HG03064 (cell line): Measurements from ENCODE around the gene DNAH7.

Source experiments
- ATAC-seq: cut with Tn5 transposase; IDR thresholded peaks from one replicate; pipeline ENCODE4 v1.9.1; 2021; ENCODE audit warnings: low read depth; ENCODE audit not compliant: unreplicated experiment

The DNAH7 gene

DNA sequence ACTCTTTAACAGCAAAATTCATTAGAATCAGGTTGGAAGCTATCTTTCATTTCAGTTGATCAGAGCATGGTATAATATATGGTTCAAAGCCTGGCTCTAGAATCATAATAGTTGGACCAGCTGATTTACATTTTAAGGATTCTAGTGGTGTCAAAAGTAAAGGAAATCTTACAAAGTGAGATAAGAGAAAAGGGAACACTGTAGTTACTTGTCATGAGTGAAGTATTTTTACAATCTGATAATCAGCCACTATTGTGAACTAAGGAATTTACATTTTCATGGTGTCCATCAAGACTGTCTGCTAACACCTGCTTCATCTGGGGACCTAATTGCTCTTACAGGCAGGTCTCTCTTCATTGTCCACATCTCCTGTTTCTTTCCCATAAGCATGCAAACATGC, 250.5 kb downstream of the DNAH7 start:
- no peak for ATAC-seq

- ATAC-seq = no peak
Observed at GRCh38 chr2:195815083-195815482, 253.6 kb downstream of the DNAH7 start.

GRCh38 chr2:195813421-195813820, 255.2 kb downstream of the DNAH7 start:
- ATAC-seq = no peak

DNA sequence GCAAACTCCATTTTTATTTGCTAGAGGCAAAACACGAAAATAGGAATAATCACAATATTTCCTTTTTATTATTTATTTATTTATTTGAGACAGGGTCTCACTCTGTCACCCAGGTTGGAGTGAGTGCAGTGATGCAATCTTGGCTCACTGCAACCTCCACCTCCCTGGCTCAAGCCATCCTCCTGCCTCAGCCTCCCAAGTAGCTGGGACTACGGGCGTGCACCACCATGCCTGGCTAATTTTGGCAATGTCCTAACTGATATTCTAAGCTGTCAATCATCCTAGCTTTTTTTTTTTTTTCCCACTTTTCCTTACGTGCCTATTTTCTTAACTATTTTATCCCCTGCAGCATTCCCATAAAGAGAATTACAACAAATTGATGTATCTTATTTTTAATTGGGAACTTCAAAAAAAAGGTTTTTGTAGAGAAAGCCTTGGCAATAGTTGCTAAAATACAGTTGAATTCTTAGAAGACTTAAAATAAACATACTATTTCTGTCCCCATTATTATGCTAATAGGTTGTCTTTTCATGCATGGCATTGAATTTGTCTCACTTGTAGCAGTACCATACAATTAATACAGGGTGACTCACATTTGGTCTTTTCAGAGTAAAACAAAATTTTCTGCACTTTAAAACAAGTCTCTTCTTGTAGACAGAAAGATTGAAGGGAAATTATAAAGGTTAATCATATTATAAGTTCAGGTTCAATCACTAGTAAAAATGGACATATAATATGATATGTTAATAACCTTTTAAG, 258.1 kb downstream of the DNAH7 start:
- no peak for ATAC-seq

DNA sequence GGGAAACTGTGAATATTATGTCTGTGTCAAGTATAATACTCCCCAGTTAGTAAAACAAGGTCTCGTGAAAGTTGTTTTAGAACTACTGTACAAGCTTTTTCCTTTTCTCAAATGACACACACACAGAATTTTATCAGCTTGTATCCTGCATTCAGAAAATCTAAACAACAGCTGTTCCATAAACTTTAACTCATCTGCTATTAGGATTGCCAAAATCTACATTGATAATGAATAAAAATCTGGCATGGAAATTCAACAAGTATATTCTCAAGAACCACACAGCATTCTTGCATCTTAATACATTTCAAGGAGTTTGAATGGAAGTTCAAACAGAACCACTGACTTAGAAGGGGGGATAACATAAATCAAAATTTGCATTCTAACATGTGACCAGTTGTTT, 260.4 kb downstream of the DNAH7 start:
- no peak for ATAC-seq

DNA sequence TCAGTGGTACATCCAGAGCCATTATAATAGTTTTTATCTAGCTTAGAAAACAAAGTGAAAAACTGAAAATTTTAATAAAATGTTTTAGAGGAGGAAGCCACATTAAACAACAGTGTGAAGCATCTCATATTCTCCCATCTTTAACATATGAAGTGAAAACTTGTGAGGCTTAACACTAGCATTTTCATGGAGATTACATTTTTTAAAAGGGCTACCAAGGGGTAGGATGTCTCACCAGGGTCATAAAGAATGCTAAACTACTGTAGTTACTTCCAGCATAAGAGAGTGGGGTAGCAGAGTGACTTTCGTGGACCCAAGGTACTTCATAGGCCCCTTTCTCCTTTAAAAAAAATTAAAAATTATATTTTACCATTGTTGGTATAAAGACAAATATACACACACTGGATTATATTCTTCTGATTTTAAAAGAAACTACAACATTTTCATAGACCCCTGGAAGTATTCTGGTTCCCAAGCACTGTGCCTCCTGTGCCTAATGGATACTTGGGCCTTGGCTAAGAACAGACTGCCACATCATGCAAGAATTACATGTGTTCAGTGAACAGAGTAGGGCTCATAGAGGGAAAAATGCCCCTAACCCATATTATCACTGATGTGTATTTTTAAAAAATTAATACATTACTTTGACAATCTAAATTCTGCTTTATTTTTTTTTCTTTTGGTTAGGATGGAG, 263.2 kb downstream of the DNAH7 start:
- ATAC-seq = no peak

GRCh38 chr2:195795879-195796278, 272.8 kb downstream of the DNAH7 start:
- ATAC-seq = no peak

GRCh38 chr2:195793881-195794280, 274.8 kb downstream of the DNAH7 start:
- ATAC-seq = no peak

DNA sequence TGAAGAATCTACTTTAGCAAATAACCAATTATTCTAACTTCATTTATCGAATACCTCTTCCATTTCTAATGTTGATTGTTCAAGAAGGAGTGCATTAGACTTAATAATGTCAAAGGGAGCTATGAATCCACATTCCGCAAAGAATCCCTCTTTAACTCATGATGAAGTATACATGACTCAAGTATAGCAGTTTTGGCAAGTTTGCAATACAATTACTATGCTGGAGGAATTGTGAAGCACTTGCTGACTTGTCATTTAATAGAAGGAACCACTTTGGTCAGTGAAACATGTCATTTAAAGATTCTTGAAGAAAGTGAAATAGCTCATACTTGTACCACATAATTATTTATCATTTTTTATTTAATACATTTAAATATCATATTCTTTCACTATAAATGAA, 286.5 kb downstream of the DNAH7 start:
- no peak for ATAC-seq

DNA sequence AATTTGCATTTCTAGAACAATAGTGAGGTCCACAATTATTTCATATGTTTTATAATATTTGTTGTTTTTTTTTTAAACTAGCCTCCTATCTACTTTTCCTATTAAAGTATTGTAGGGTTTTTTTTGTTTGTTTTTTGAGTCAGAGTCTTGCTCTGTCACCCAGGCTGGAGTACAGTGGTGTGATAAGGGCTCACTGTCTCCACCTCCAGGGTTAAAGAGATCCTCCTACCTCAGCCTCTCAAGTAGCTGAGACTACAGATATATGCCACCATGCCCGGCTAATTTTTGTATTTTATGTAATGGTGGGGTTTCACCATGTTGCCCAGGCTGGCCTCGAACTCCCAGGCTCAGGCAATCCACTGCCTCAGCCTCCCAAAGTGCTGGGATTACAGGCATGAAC, 289.1 kb downstream of the DNAH7 start:
- ATAC-seq = no peak

DNA sequence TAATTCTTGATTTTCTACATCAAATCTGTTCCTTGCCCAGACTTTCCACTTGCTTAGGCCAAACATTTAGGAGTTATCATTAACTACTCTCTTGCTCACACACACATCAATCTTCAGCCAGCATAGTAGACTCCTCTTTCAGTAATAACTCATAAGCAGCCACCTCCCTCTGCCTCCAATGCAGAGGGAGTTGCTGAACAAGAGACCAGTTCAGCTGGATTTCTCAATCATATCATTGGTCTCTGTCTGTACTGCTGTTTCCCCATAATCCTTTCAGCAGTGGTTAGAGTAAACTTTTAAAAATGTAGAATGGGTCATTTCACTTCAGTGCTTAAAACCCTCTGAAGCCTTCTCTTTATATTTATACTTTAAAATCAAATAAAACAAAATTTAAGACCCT, 298.7 kb downstream of the DNAH7 start:
- ATAC-seq = no peak

DNA sequence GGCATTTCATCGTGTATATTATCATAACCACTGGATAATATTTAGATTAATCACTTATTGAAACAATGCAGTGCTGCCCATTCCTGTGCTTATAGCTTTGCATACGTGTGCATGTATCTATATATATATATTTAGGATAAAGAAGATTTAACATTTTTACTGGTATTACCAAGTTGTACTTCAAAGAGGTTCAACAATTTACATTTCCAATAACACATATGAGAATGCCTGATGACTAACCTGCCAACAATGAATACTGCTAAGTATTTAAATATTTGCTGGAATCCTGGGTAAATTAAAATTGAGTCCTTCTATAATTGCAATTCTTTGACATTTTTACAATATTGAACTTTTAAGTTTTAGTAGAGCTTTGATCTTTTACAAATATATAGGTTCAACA, 300.2 kb downstream of the DNAH7 start:
- no peak for ATAC-seq

- no peak for ATAC-seq
Observed at GRCh38 chr2:195766691-195767090, 301.9 kb downstream of the DNAH7 start.

DNA sequence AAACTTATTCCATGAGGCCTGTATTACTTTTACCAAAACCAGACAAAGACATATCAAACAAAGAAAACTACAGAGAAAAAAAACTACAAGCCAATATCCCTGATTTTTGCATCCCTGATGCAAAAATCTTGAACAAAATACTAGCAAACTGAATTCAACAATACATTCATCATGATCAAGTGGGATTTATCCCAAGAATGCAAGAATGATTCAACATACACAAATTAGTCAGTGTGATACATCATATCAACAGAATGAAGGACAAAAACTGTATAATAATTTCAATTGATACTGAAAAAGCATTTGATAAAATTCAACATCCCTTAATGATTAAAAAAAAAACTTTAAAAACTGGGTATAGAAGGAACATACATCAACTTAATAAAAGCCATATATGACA, 304.8 kb downstream of the DNAH7 start:
- no peak for ATAC-seq

GRCh38 chr2:195759877-195760276, 308.8 kb downstream of the DNAH7 start:
- no peak for ATAC-seq

- no peak for ATAC-seq
Observed at GRCh38 chr2:195758846-195759245, 309.8 kb downstream of the DNAH7 start.

DNA sequence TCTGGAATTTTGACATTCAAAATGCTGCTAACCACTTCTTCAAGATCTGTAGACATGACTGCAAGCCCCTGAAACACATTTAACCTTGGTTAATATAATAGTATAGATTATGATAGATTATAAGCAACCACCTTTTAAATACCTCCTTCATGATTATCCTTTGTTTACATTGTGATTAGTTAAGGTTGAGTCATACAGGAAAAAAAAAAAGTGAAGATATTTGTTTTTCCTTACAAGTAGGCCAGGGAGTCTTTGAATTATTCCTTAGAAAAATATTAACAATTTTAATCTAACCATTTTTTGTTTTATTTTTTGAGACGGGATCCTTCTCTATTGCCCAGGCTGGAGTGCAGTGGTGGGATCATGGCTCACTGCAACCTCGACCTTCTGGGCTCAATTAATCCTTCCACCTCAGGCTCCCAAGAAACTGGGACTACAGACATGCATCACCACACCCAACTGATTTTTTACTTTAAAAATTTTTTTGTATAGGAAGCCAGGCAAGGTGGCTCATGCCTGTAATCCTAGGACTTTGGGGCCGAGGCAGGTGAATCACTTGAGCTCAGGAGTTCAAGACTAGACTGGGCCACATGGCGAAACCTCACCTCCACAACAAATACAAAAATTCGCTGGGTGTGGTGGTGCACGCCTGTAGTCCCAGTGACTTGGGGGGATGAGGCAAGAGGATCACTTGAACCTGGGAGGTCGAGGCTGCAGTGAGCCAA, 312.3 kb downstream of the DNAH7 start:
- no peak for ATAC-seq

DNA sequence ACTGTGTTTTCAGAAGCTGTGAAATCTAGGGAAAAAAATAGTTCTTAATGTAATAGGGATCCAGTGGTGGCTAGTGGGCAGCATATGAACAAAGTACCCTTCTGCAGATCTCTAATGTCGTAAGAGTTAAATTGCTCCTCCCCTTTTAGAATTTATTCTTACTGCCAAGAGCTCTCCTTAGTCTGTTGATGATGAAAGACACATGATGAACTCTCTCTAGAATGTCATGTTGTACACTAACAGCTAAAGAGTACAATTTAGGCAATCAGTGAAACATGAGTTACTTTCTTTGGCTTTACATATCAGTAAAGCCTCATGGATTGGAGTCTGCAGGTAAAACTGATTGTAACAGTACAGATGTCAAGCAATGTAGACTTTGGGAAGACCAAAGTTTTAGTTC, 327.4 kb downstream of the DNAH7 start:
- no peak for ATAC-seq

GRCh38 chr2:195737511-195738325, 330.9 kb downstream of the DNAH7 start:
- no peak for ATAC-seq

GRCh38 chr2:195735347-195735746, 333.3 kb downstream of the DNAH7 start:
- ATAC-seq = no peak

- no peak for ATAC-seq
Observed at GRCh38 chr2:195734931-195735330, 333.7 kb downstream of the DNAH7 start.
